Gastroesophageal sphincter (tissue), 3 donors: ENCODE results near the gene TMEM196.

Source experiments
- CTCF ChIP-seq, 4 experiments: fragments of 200-600 bp in 2 of 4; fragments of 450-650 bp in 2 of 4; sonication (generic) in 1 of 4; IDR thresholded peaks; one replicate each; pipeline ENCODE4 v1.5.1; 2017 to 2019; ENCODE audit warnings: antibody characterized with exemption in 4 of 4, mild to moderate bottlenecking in 2 of 4, moderate library complexity in 2 of 4
- EP300 ChIP-seq: sonication (generic); formaldehyde crosslinking; IDR thresholded peaks from one replicate; pipeline ENCODE4 v1.6.1; 2017; ENCODE audit warnings: antibody characterized with exemption, mild to moderate bottlenecking
- POLR2A ChIP-seq, 2 donors: fragments of 450-650 bp; IDR thresholded peaks; one replicate each; pipeline ENCODE4 v1.6.1; 2017; ENCODE audit warnings: antibody characterized with exemption in 2 of 2, mild to moderate bottlenecking in 2 of 2, moderate library complexity in 1 of 2
- POLR2AphosphoS5 ChIP-seq: sonication (generic); formaldehyde crosslinking; IDR thresholded peaks from one replicate; pipeline ENCODE4 v1.6.1; 2017; ENCODE audit warnings: antibody characterized with exemption

- peak; percentile 46 to 64 (median 53) for TF ChIP-seq CTCF (IDR thresholded peaks at IDR 0.05)
- no peak for TF ChIP-seq POLR2AphosphoS5
- no peak for TF ChIP-seq POLR2A (IDR thresholded peaks at IDR 0.05)
- TF ChIP-seq EP300, result no peak
These were observed 18.8 kb downstream of the TMEM196 start for GRCh38 chr7:19754521-19755116.
